HG02981 (cell line): ENCODE results near the gene ZNF30.
"Not testable (repeated sequence)": the region's sequence is repeated elsewhere in the genome, so short reads cannot be mapped to it uniquely, and the experiment has no call there.

Experiments
- ATAC-seq: cut with Tn5 transposase; IDR thresholded peaks from one replicate; pipeline ENCODE4 v1.9.1; 2021; ENCODE audit warnings: mild to moderate bottlenecking, moderate library complexity; ENCODE audit not compliant: unreplicated experiment

Gene ZNF30

GRCh38 chr19:34960103-34960805, 33.6 kb downstream of the ZNF30 start:
- ATAC-seq = no peak

GRCh38 chr19:34960940-34961679, 34.4 kb downstream of the ZNF30 start:
- ATAC-seq = no peak

- ATAC-seq = no peak
These were observed 35.3 kb downstream of the ZNF30 start for GRCh38 chr19:34961775-34962686.

GRCh38 chr19:34962687-34963572, 36.2 kb downstream of the ZNF30 start:
- ATAC-seq = no peak

GRCh38 chr19:34963573-34964406, 37.1 kb downstream of the ZNF30 start, which contains the start of gene ZNF792:
ZNF792 (minus strand) TSS chr19:34964229; CDS start chr19:34963662, 567 bp downstream.
- ATAC-seq = peak; percentile 61

GRCh38 chr19:34964598-34964997, 37.9 kb downstream of the ZNF30 start:
- no peak for ATAC-seq

- not testable (repeated sequence) for ATAC-seq
These were observed 38.8 kb downstream of the ZNF30 start for GRCh38 chr19:34965505-34965904.

- no peak for ATAC-seq
These were observed 40.8 kb downstream of the ZNF30 start for GRCh38 chr19:34967551-34967950.

- no peak for ATAC-seq
These were observed 43.0 kb downstream of the ZNF30 start for GRCh38 chr19:34969721-34970120.

- ATAC-seq = not testable (repeated sequence)
These were observed 43.6 kb downstream of the ZNF30 start for GRCh38 chr19:34970185-34970780.

- no peak for ATAC-seq
These were observed 45.5 kb downstream of the ZNF30 start for GRCh38 chr19:34972163-34972705.

GRCh38 chr19:34974646-34975045, 47.9 kb downstream of the ZNF30 start:
- ATAC-seq = no peak

- ATAC-seq = no peak
These were observed 48.4 kb downstream of the ZNF30 start for GRCh38 chr19:34975056-34975455.

GRCh38 chr19:34976611-34977010, 49.9 kb downstream of the ZNF30 start:
- no peak for ATAC-seq

- no peak for ATAC-seq
These were observed 53.3 kb downstream of the ZNF30 start for GRCh38 chr19:34979819-34980640.

- ATAC-seq = no peak
These were observed 55.6 kb downstream of the ZNF30 start for GRCh38 chr19:34982275-34982674.

GRCh38 chr19:34983786-34984185, 57.1 kb downstream of the ZNF30 start:
- ATAC-seq = no peak

GRCh38 chr19:34984287-34984686, 57.6 kb downstream of the ZNF30 start:
- no peak for ATAC-seq
